ENCODE measurements around the gene IQCE. TPM values are rescaled to one million over a fixed set of nuclear protein-coding genes. Genes with fewer than 3 reads are reported as not detected.
"Not testable (repeated sequence)": the region's sequence is repeated elsewhere in the genome, so short reads cannot be mapped to it uniquely, and the experiment has no call there.

Gene IQCE
- polyA plus RNA-seq, 5 donors: 16.8 to 21.0 (median 17.0) TPM

DNA sequence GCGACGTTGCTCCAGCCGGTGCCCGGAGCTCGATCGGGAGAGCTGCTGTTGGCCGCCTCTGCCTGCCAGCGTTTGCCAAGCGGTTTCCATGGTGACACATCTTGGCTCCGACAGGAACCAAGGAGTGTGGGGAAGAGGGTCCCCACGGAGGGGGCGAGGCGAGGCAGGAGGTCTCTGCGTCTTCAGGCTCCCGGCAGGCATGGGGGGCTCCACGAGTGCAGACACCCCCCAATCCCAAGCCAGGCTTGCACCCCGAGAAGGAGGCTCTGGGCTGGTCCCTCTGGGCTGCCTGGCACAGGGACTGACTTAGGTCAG, 27.0 kb upstream of the IQCE start:
- DNase-seq: not testable (repeated sequence)

- DNase-seq: not testable (repeated sequence)
Measured at GRCh38 chr7:2532199-2532772, 26.5 kb upstream of the IQCE start.

DNA sequence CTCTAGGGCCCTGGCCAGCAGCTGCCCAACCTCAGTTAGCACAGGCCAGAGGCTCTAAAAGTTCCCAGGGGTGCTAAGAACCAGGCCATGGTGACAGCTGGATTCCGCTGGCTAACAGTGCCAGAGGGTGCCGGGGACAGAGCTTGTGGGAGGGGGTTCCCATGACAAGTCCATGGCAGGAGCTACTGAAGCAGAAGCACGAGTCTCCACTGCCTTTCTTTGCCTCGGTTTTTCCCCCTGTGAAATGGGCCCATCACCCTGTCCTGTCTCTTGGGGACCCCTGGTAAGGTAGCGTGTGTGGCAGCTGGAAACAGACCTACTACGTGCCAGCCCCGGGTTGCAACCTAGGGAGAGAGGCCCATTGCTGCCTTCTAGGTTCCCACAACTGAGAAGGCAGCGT, 26.0 kb upstream of the IQCE start:
- not testable (repeated sequence) for DNase-seq

DNA sequence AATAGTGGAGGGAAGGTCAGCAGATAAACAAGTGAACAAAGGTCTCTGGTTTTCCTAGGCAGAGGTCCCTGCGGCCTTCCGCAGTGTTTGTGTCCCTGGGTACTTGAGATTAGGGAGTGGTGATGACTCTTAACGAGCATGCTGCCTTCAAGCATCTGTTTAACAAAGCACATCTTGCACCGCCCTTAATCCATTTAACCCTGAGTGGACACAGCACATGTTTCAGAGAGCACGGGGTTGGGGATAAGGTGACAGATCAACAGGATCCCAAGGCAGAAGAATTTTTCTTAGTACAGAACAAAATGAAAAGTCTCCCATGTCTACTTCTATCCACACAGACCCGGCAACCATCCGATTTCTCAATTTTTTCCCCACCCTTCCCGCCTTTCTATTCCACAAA, 25.2 kb upstream of the IQCE start:
- DNase-seq: not testable (repeated sequence)

DNA sequence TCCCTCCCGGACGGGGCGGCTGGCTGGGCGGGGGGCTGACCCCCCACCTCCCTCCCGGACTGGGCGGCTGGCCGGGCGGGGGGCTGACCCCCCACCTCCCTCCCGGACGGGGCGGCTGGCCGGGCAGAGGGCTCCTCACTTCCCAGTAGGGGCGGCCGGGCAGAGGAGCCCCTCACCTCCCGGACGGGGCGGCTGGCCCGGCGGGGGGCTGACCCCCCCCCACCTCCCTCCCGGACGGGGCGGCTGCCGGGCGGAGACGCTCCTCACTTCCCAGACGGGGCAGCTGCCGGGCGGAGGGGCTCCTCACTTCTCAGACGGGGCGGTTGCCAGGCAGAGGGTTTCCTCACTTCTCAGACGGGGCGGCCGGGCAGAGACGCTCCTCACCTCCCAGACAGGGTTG, 24.6 kb upstream of the IQCE start:
- DNase-seq: not testable (repeated sequence)

DNA sequence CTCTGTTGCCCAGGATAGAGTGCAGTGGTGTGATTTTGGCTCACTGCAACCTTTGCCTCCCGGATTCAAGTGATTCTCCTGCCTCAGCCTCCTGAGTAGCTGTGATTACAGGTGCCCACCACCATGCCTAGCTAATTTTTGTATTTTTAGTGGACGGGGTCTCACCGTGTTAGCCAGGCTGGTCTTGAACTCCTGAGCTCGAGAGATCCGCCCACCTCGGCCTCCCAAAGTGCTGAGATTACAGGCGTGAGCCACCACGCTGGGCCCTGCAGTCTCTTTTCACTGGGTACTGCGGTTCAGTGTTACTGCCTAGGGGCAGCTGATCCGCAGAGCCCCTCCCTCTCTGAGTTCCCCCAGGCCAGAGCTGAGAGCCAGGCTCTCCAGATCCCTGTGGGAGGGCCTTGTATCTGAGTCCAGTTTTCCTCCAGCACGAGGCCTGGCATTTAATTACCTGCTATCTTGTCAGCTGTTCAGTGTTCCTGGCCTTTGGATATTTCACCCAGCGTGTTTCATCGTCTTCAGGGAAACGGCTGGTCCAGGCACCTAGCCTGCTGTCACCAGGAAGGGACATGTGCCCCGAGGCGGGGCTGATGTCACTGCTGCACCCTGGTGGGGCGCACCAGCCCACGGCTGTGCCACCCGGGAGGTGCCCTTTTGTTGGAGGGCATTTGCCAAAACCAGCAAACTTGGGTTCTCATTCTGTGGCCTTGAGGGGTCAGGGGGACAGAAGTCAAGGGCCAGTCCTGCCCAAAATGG, 22.7 kb upstream of the IQCE start:
- DNase-seq: not testable (repeated sequence)

DNA sequence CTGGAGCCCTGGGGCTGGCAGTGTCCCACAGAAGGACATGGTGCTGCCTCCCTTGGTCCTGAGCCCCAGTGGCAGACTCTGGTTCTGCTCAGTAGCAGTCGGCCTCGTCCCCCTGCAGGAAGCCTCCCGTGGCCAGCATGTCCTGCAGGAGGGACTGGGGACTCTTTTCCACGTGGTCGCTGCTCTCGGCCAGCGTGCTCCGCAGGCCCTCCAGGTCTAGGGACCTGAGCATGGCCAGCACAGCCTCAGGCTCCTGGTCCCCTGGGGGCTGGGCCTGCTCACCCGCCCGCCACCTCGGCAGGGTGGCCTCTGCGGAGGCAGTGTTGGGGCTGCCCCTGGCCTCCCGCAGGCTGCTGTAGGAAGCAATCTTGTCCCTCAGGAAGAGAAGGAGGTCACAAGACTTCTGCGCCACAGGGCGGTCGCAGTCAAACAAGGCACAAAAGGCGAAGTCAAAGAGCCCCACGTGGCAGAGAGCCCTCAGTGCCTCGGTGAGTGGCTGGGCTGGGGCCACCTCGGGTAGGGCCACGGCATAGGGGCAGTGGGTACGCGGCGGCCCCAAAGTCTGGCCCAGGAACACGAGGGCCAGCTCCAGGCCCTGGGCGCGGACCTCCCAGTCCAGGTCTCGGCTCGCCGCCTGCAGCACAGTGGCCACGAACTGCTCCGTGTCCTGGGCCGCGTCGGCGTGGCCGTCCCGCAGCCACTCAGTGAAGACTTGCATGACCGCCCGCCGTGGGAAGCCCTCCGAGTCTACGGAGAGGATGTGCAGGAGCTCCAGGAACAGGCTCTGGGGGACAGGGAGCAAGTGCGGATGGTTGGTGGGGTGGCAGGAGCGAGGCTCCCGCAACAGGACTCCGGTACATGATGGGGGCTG, 20.6 kb upstream of the IQCE start:
- DNase-seq: no peak

DNA sequence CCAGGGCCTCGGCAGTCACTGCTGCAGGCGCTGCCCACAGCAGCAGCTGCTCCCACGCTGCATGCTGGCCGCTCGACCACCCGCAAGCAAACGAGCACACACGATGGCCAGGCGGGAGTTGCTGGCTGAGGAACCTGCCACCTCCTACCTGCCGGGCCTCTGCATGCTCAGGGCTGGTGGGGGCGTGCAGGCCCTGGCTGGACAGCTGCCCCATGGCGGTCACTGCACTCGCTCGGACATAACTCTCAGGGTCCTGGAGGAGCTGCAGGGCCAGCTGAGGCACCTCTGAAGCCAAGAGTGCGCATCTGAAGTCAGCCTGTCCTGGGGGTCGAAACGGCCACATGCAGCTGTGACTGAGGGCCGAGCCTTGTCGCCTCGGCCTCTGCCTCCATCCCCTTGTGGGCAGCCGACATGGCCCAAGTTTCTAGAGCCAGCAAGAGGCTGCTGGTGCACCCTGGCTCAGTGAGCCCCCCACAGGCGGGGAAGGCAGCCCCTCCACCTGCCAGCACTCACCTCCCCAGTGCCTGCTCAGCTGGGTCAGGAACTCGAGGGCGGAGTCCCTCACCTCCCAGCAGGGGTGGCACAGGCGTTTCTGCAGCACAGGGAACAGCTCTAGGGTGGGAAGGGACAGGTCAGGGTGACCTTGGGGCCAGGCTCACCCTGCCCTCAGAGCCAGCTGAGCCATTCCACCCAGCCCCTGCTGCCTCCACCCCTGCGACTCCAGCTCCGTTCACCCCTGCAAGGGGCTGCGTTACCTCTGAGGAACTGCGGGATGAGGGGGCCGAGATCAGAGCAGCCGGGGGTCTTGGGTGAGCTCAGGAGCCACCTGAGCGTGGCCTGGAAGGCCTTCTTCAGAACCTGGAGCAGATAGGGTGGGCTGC, 19.5 kb upstream of the IQCE start:
- no peak for DNase-seq

DNA sequence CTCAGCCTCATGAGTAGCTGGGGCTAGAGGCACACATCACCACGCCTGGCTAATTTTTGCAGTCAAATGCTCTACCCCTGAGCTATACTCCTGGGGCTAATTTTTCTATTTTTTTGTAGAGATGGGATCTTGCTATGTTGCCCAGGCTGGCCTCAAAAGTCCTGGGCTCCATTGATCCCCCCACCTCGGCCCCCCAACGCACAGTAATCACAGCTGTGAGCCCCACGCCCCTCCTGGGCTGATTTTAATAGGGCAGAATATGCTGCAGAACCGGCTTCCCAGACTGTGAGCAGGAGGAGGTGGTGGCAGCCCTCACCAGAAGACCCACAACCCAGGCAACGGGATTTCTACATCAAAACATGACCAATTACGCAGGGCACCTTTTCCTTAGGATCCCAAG, 18.6 kb upstream of the IQCE start:
- no peak for DNase-seq

GRCh38 chr7:2540641-2541051, 18.1 kb upstream of the IQCE start:
- DNase-seq: no peak

DNA sequence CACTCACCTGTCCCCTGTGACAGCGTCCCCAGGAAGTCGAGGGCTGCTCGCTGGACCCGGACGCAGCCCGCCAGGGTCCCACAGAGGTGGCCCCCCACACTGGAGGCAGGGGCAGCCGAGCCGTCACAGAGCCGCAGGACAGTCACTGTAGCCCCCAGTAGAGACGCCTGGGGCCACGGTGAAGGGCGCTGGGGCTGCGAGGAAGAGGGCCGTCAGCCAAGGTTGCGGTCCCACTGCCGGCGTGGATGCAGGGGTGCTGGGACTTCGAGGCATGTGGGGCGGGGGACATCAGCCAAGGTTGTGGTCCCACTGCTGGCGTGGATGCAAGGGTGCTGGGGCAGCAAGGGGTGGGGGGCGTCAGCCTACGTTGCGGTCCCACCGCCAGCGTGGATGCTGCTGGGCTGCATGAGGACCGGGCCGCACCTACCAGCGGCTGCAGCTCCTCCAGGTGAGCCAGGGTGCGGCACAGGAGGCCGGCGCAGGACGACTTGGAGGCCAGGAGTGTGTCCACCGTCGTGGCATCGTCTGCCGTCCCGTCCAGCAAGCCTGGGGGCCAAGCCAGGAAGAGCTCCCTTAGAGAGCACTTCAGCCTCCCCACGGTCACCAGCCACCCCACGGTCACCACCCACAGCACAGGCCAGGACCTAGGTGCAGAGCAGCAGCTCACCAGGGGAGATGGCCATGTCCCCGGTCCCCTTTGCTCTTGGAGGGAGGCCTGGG, 17.3 kb upstream of the IQCE start:
- DNase-seq: no peak

- DNase-seq: no peak
Measured at GRCh38 chr7:2542011-2542915, 16.5 kb upstream of the IQCE start.

GRCh38 chr7:2542916-2543871, 15.6 kb upstream of the IQCE start:
- no peak for DNase-seq

DNA sequence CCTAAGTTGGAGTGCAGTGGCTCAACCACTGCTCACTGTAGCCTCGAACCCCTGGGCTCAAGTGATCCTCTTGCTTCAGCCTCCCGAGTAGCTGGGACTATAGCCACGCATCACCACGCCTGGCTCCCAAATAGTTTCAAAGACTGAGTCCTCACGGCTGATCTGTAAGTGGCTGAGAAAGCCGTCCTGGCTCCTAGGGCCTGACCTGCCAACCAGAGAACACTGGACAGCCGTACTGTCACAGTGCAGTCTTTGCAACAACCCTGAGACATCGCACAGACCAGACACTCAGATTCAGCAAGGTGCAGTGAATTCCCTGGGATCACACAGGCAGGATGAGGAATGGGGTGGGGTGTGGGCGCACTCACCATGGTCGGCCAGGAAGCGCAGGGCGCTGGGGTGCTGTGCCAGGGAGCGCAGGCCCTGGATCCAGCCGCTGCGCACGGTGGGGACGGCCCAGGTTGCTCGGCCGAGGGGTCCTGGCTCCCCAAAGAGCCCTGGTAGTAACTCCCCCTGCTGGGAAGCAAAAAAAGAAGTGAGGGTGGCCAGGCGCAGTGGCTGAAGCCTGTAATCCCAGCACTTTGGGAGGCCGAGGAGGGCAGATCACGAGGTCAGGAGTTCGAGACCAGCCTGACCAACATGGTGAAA, 14.1 kb upstream of the IQCE start:
- DNase-seq: no peak

DNA sequence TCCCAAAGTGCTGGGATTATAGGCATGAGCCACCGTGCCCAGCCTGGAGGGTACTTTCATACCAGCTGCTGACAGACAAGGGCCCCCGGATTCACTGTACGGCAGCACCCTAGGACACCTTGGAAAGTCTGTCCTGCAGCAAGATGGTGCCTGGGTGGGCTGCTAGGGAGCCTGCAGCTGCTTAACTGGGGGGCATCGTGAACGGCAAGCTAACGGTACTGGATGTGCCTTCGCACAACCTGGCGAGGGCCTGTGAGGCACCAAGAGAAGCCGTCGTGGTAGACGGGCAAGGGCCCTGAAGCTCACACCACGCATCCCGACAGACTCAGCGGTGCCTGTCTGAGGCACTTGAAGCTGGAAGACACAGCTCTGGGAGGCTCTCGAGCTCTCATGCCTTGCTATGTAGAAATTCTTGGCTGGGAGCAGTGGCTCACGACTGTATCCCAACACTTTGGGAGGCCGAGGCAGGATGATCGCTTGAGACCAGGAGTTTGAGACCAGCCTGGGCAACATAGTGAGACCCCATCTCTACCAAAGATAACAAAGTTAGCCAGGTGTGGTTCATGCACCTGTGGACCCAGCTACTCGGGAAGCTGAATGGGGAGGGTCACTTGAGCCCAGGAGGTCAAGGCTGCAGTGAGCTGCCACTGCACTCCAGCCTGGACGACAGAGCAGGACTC, 12.9 kb upstream of the IQCE start:
- no peak for DNase-seq

GRCh38 chr7:2546776-2547586, 11.8 kb upstream of the IQCE start:
- no peak for DNase-seq

DNA sequence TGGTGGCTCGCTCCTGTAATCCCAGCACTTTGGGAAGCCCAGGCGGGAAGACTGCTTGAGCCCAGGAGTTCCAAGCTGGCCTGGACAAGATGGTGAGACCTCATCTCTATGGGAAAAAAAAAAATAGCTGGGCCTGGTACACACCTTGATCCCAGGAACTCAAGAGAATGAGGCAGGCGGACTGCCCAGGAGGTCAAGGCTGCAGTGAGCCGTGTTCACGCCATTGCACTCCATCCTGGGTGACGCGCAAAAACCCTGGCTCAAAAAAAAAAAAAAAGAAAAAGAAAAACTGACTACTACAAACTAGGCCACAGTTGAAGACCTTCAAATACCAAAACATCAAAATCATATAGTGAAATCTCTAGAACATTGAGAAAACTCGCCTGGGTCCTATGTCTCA, 7.4 kb upstream of the IQCE start:
- no peak for DNase-seq
